ENCODE results near the gene KRTAP10-1. TPM values are rescaled to one million over a fixed set of nuclear protein-coding genes. Genes with fewer than 3 reads are reported as not detected.

Gene KRTAP10-1
- total and polyA plus RNA-seq, 2 of the 8 experiments (the other 6 are each of a cell fraction or from before 2014, with no cell fraction given): 0.08 TPM; not detected in 1

- no peaks in the 10 kb centered on the region for H3K36me3 ChIP-seq (ENCODE audit: control insufficient read depth in 2 of 4, insufficient read depth in 4 of 4, low read length in 3 of 4)
- ChIA-PET CTCF (ENCODE audit: partially characterized antibody) (interaction anchor here (0.7 to 1.7 kb wide), 6 partner anchors 11 to 353 kb away, joined by 3 to 5 read pairs (median 4); no protein-coding TSS in a partner anchor), POLR2A (ENCODE audit: partially characterized antibody) (interaction anchor here (1.0 kb wide), 2 partner anchors 9 to 39 kb away, joined by 3 to 4 read pairs; no protein-coding TSS in a partner anchor)
- H4K20me1 ChIP-seq (replicated peaks in 1 of 2; ENCODE audit: control insufficient read depth in 1 of 2, insufficient read depth in 2 of 2, low read length in 2 of 2): no peaks in the 10 kb centered on the region
- H3K9ac ChIP-seq (replicated peaks in 1 of 4; ENCODE audit: extremely low read depth in 1 of 4, low read depth in 3 of 4, low read length in 3 of 4): no peak overlapping the region
- no peak overlapping the region for H3K4me2 ChIP-seq (ENCODE audit: insufficient read depth in 1 of 2, low read depth in 2 of 2, low read length in 2 of 2)
- H2AFZ ChIP-seq (ENCODE audit: low read length): no peak overlapping the region
- DNase-seq (ENCODE audit: low read depth in 1 of 2, low spot score in 2 of 2): peak in 1 of 2 experiments; percentile 42
- no peak overlapping the region for H2BK5ac ChIP-seq (ENCODE audit: low read depth, low read length)
- H4K8ac ChIP-seq (ENCODE audit: extremely low read depth, insufficient read depth, low read length): no peak overlapping the region; the same call in 1 of the 2 replicates
- no peak overlapping the region for H3K14ac ChIP-seq (ENCODE audit: insufficient read length)
- H3K56ac ChIP-seq (replicated peaks; ENCODE audit: insufficient read length, low read depth, low read length): no peak overlapping the region
- 91% methylated on average over 30 of the region's 33 CpGs; no CpG with 5 or more reads in 1 of the 2 experiments for WGBS, 2 experiments (ENCODE audit: extremely low coverage in 1 of 2, insufficient coverage in 1 of 2, insufficient read length in 1 of 2, insufficient replicate concordance in 2 of 2, low coverage in 1 of 2, low lambda C conversion rate in 2 of 2, missing lambda C conversion rate in 1 of 2)
- no peak overlapping the region for H2BK20ac ChIP-seq (ENCODE audit: low read length)
- no peaks in the 10 kb centered on the region for H3K79me2 ChIP-seq (ENCODE audit: control insufficient read depth in 1 of 2, insufficient read depth in 2 of 2, low read length in 2 of 2)
- H3K27me3 ChIP-seq (replicated peaks in 1 of 4; ENCODE audit: control insufficient read depth in 3 of 4, extremely low read depth in 1 of 4, insufficient read depth in 3 of 4, low read length in 3 of 4): no peaks in the 10 kb centered on the region
- H3K4me1 ChIP-seq (replicated peaks in 1 of 4; ENCODE audit: control insufficient read depth in 3 of 4, insufficient read depth in 4 of 4, low read length in 3 of 4): peaks cover 0 to 2% (median 0%) of the 10 kb centered on the region in 4 experiments; a peak in 1 of 7 replicates
- no peaks in the 10 kb centered on the region for H3K23me2 ChIP-seq (ENCODE audit: low read depth, low read length)
- no peak overlapping the region for H2BK120ac ChIP-seq (replicated peaks; ENCODE audit: low read depth, low read length)
- no peak overlapping the region for H2AK5ac ChIP-seq (ENCODE audit: low read depth, low read length)
- TF ChIP-seq TEAD4 (IDR thresholded peaks at IDR 0.05; ENCODE audit: low read depth, low read length) (no peak), HDAC6 (IDR thresholded peaks at IDR 0.05; ENCODE audit: low read depth, low read length) (no peak), SRF (IDR thresholded peaks at IDR 0.05; ENCODE audit: low read depth, low read length) (no peak), SIX5 (IDR thresholded peaks at IDR 0.05; ENCODE audit: low read depth, low read length) (no peak), E2F6 (IDR thresholded peaks at IDR 0.05) (no peak), FOSL1 (IDR thresholded peaks at IDR 0.05; ENCODE audit: insufficient read depth, low read depth, low read length) (no peak), CBX8 (IDR thresholded peaks at IDR 0.05; ENCODE audit: borderline replicate concordance, low read depth, low read length) (no peak), POLR2AphosphoS5 (IDR thresholded peaks at IDR 0.05; ENCODE audit: low read depth, low read length) (no peak), SIRT6 (IDR thresholded peaks at IDR 0.05; ENCODE audit: low read length) (no peak), KDM1A (IDR thresholded peaks at IDR 0.05; ENCODE audit: borderline replicate concordance, low read length) (no peak), POU5F1 (IDR thresholded peaks at IDR 0.05; ENCODE audit: low read depth, low read length) (no peak)
- H4K5ac ChIP-seq (ENCODE audit: insufficient read length, low read depth, low read length): no peak overlapping the region
- H3K27ac ChIP-seq (ENCODE audit: low read depth, low read length): no peak overlapping the region
- H2BK12ac ChIP-seq (ENCODE audit: low read depth, low read length): no peak overlapping the region
- no peak overlapping the region for H3K18ac ChIP-seq (ENCODE audit: extremely low read depth, low read length)
- no peak overlapping the region for H3K4me3 ChIP-seq (ENCODE audit: extremely low read depth in 1 of 4, insufficient read depth in 2 of 4, low read depth in 3 of 4, low read length in 4 of 4)
- no peak overlapping the region for H4K91ac ChIP-seq (replicated peaks; ENCODE audit: insufficient read length, low read length)
- H3K9me3 ChIP-seq (ENCODE audit: insufficient read depth in 2 of 2, low read depth in 1 of 2, low read length in 1 of 2): 0 out of 4 replicates have a peak, but pooled peaks cover 0 to 3% of the 10 kb centered on the region in 2 experiments
- no peak overlapping the region for H3K23ac ChIP-seq (ENCODE audit: insufficient read length)
- H2BK15ac ChIP-seq (ENCODE audit: low read length): no peak overlapping the region
- H3K4ac ChIP-seq (replicated peaks; ENCODE audit: insufficient read length, low read depth, low read length): no peak overlapping the region
- no peaks in the 10 kb centered on the region for H3K79me1 ChIP-seq (ENCODE audit: low read depth, low read length)
- no peak for FAIRE-seq
Measured at GRCh38 chr21:44537930-44538911, 1.8 kb downstream of the KRTAP10-1 start.

Data from H1 (cell line).